Measurements from ENCODE around the gene UBQLN3. TPM values are rescaled to one million over a fixed set of nuclear protein-coding genes. Genes with fewer than 3 reads are reported as not detected.

Gene UBQLN3
- total and polyA plus RNA-seq, 4 donors: 0.06 to 1.4 (median 0.28) TPM; not detected in 1

DNA sequence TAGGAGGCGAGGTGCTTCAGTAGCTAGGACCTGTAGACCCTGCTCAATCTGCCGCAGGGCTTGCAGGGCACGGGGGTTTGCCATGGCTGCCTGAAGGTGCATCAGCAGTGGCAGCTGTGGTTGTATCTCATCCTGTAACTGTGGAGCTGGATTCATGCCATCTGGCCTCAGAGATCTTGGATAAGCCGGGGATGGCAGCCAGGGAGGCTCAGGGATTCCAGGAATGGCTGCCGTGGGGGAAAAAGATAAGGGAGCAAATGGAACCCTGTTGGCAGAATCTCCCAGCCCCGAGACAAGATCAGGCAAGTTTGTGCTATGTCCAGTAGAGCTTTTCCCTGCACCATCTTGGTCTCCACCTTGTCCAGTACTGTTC, 1.8 kb downstream of the UBQLN3 start:
- Histone ChIP-seq H3K27ac (ENCODE audit: low read depth in 1 of 2, low read length in 1 of 2) (no peak overlapping the region), H3K36me3 (ENCODE audit: control insufficient read depth in 4 of 4, insufficient read depth in 4 of 4, low read length in 4 of 4) (no peaks in the 10 kb centered on the region), H3K4me3 (no peak overlapping the region), H3K27me3 (ENCODE audit: control insufficient read depth in 3 of 3, insufficient read depth in 3 of 3, low read length in 2 of 3) (no peaks in the 10 kb centered on the region), H3K4me1 (ENCODE audit: control insufficient read depth in 5 of 5, insufficient read depth in 5 of 5, low read length in 5 of 5) (no peaks in the 10 kb centered on the region), H3K9ac (ENCODE audit: insufficient read depth in 1 of 2, low read length in 2 of 2) (no peak overlapping the region), H3K9me3 (ENCODE audit: control insufficient read depth in 4 of 4, insufficient read depth in 3 of 4, low read length in 3 of 4) (no peaks in the 10 kb centered on the region)
- no peak for ATAC-seq (ENCODE audit: insufficient read depth, low FRiP score)
- TF ChIP-seq, protein P1, sequence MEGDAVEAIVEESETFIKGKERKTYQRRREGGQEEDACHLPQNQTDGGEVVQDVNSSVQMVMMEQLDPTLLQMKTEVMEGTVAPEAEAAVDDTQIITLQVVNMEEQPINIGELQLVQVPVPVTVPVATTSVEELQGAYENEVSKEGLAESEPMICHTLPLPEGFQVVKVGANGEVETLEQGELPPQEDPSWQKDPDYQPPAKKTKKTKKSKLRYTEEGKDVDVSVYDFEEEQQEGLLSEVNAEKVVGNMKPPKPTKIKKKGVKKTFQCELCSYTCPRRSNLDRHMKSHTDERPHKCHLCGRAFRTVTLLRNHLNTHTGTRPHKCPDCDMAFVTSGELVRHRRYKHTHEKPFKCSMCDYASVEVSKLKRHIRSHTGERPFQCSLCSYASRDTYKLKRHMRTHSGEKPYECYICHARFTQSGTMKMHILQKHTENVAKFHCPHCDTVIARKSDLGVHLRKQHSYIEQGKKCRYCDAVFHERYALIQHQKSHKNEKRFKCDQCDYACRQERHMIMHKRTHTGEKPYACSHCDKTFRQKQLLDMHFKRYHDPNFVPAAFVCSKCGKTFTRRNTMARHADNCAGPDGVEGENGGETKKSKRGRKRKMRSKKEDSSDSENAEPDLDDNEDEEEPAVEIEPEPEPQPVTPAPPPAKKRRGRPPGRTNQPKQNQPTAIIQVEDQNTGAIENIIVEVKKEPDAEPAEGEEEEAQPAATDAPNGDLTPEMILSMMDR (IDR thresholded peaks at IDR 0.05; ENCODE audit: control extremely low read depth, extremely low read depth): no peak
- 78 to 89% methylated on average over 6 of the region's 6 CpGs for WGBS, 2 donors
- no peak for DNase-seq

DNA sequence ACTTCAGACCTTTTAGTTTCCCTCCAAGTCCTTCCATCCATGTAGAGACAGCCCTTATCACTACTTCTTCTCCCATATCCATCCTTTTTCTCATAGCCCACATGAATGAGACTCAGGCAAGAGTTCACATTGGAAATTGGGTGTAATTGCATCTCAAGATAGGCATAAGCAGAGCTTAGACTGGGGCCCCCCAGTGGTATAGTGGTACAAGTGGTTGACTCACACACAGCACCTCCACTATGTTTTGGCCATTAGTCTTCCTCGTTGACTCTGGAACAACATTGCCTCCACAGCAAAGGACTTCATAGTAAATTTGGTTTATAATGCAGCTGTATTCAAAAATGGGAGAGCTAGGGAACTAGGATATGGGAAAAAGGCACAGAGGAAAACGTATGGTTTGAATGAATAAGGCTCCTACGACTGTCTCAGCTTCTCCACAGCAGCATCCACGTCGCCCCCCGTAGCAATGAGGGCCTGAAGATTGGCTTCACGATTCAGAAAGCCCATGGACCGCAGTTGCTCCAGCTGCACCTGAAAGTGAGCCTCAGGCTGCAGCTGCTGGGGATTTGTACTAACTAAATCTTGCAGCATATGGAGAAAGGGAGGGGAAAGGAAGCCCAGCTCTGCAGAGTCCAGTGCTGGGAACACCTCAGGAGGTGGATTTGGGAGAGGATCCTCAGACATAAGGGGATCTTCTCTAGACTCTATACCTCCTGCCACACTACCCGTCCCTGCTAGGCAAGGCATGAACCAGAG, 2.4 kb downstream of the UBQLN3 start:
- H3K9me3 ChIP-seq (ENCODE audit: control insufficient read depth in 4 of 4, insufficient read depth in 3 of 4, low read length in 3 of 4): no peaks in the 10 kb centered on the region
- 82 to 93% methylated on average over 9 of the region's 9 CpGs for WGBS, 2 donors
- H3K9ac ChIP-seq (ENCODE audit: insufficient read depth in 1 of 2, low read length in 2 of 2): no peak overlapping the region
- ATAC-seq (ENCODE audit: insufficient read depth, low FRiP score) (no peak), DNase-seq (no peak)
- H3K27ac ChIP-seq (ENCODE audit: low read depth in 1 of 2, low read length in 1 of 2): no peak overlapping the region
- H3K4me1 ChIP-seq (ENCODE audit: control insufficient read depth in 5 of 5, insufficient read depth in 5 of 5, low read length in 5 of 5): no peaks in the 10 kb centered on the region
- no peaks in the 10 kb centered on the region for H3K27me3 ChIP-seq (ENCODE audit: control insufficient read depth in 3 of 3, insufficient read depth in 3 of 3, low read length in 2 of 3)
- TF ChIP-seq, protein P1 (IDR thresholded peaks at IDR 0.05; ENCODE audit: control extremely low read depth, extremely low read depth): no peak
- H3K36me3 ChIP-seq (ENCODE audit: control insufficient read depth in 4 of 4, insufficient read depth in 4 of 4, low read length in 4 of 4): no peaks in the 10 kb centered on the region
- H3K4me3 ChIP-seq: no peak overlapping the region

DNA sequence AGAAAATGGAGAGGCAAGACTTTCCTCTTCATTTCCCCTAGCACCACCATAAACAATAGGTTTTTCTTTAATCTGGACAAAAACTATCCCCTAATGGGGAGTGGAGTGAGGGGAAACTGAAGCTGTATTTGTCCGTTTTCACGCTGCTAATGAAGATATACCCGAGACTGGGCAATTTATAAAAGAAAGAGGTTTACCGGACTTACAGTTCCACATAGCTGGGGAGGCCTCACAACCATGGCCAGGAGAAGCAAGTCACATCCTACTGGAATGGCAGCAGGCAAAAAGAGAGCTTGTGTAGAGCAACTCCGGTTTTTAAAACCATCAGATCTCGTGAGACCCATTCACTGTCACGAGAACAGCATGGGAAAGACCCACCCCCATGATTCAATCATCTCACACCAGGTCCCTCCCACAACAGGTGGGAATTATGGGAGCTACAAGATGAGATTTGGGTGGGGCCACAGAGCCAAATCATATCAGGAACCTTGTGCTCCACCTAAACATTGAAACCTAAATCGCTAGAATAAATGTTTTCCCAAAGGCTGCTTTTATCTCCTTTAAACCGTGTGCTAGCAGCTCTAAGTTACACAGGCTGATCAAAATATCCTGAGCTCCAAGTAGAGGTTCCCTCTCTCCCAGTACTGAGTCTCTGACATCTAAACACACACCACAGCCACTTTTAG, 4.3 kb downstream of the UBQLN3 start:
- Histone ChIP-seq H3K9me3 (ENCODE audit: control insufficient read depth in 4 of 4, insufficient read depth in 3 of 4, low read length in 3 of 4) (no peaks in the 10 kb centered on the region), H3K9ac (ENCODE audit: insufficient read depth in 1 of 2, low read length in 2 of 2) (no peak overlapping the region), H3K36me3 (ENCODE audit: control insufficient read depth in 4 of 4, insufficient read depth in 4 of 4, low read length in 4 of 4) (no peaks in the 10 kb centered on the region), H3K4me1 (ENCODE audit: control insufficient read depth in 5 of 5, insufficient read depth in 5 of 5, low read length in 5 of 5) (no peaks in the 10 kb centered on the region), H3K27ac (ENCODE audit: low read depth in 1 of 2, low read length in 1 of 2) (no peak overlapping the region), H3K27me3 (ENCODE audit: control insufficient read depth in 3 of 3, insufficient read depth in 3 of 3, low read length in 2 of 3) (no peaks in the 10 kb centered on the region), H3K4me3 (no peak overlapping the region)
- ATAC-seq (ENCODE audit: insufficient read depth, low FRiP score) (no peak), DNase-seq (no peak)
- TF ChIP-seq, protein P1 (IDR thresholded peaks at IDR 0.05; ENCODE audit: control extremely low read depth, extremely low read depth): no peak
- WGBS, 2 donors: 89 to 96% methylated on average over 9 of the region's 9 CpGs

All from lung (tissue), 12 donors.